ENCODE measurements around the gene VWA2. TPM values are rescaled to one million over a fixed set of nuclear protein-coding genes. Genes with fewer than 3 reads are reported as not detected.

Gene VWA2
- total RNA-seq, 1 donor from 2014 or later: not detected

- DNase-seq: no peak
- no peaks in the 10 kb centered on the region for H3K36me3 ChIP-seq
- TF ChIP-seq, protein P1, sequence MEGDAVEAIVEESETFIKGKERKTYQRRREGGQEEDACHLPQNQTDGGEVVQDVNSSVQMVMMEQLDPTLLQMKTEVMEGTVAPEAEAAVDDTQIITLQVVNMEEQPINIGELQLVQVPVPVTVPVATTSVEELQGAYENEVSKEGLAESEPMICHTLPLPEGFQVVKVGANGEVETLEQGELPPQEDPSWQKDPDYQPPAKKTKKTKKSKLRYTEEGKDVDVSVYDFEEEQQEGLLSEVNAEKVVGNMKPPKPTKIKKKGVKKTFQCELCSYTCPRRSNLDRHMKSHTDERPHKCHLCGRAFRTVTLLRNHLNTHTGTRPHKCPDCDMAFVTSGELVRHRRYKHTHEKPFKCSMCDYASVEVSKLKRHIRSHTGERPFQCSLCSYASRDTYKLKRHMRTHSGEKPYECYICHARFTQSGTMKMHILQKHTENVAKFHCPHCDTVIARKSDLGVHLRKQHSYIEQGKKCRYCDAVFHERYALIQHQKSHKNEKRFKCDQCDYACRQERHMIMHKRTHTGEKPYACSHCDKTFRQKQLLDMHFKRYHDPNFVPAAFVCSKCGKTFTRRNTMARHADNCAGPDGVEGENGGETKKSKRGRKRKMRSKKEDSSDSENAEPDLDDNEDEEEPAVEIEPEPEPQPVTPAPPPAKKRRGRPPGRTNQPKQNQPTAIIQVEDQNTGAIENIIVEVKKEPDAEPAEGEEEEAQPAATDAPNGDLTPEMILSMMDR (IDR thresholded peaks at IDR 0.05; ENCODE audit: borderline replicate concordance): no peak
- H3K4me3 ChIP-seq: no peak overlapping the region
- H3K4me1 ChIP-seq: peaks cover 3% of the 10 kb centered on the region
- no peak overlapping the region for H3K27ac ChIP-seq (replicated peaks)
- H3K27me3 ChIP-seq (ENCODE audit: low read depth): peaks cover 49% of the 10 kb centered on the region
- intact Hi-C loops (cut with micrococcal nuclease): no loop called here
- H3K9me3 ChIP-seq (replicated peaks): no peaks in the 10 kb centered on the region
Observed at GRCh38 chr10:114245121-114245791, 6.2 kb downstream of the VWA2 start.

- Histone ChIP-seq H3K4me3 (no peak overlapping the region), H3K36me3 (no peaks in the 10 kb centered on the region), H3K27ac (replicated peaks) (no peak overlapping the region), H3K27me3 (ENCODE audit: low read depth) (peaks cover 34% of the 10 kb centered on the region), H3K4me1 (peaks cover 3% of the 10 kb centered on the region), H3K9me3 (replicated peaks) (no peaks in the 10 kb centered on the region)
- intact Hi-C loops (cut with micrococcal nuclease): no loop called here
- TF ChIP-seq, protein P1 (IDR thresholded peaks at IDR 0.05; ENCODE audit: borderline replicate concordance): no peak
- DNase-seq: no peak
Observed at GRCh38 chr10:114246679-114247305, 7.7 kb downstream of the VWA2 start.

DNA sequence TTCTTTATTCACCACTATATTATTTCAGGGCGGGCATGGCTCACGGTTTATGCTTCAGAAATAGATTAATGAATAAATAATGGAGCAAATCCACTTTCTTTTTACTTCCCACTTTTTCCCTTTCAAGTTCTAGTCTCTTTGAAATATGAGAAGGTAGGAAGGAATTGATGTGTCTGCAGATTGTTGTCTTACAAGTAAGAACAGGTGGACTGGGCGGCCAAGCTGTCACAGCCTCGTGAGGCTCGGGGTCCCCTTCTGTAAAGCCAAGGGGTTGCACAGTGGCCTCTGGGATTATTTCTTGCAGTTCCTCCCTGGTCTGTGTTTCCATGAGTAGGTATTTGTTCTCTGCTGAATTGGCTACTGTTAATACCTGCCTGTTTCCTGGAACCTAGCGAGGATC, 11.2 kb downstream of the VWA2 start:
- TF ChIP-seq, protein P1 (IDR thresholded peaks at IDR 0.05; ENCODE audit: borderline replicate concordance): no peak
- Histone ChIP-seq H3K27me3 (ENCODE audit: low read depth) (peaks cover under 1% of the 10 kb centered on the region), H3K4me1 (no peaks in the 10 kb centered on the region), H3K36me3 (no peaks in the 10 kb centered on the region), H3K4me3 (no peak overlapping the region), H3K27ac (replicated peaks) (no peak overlapping the region), H3K9me3 (replicated peaks) (no peaks in the 10 kb centered on the region)
- intact Hi-C loops (cut with micrococcal nuclease): no loop called here
- no peak for DNase-seq

DNA sequence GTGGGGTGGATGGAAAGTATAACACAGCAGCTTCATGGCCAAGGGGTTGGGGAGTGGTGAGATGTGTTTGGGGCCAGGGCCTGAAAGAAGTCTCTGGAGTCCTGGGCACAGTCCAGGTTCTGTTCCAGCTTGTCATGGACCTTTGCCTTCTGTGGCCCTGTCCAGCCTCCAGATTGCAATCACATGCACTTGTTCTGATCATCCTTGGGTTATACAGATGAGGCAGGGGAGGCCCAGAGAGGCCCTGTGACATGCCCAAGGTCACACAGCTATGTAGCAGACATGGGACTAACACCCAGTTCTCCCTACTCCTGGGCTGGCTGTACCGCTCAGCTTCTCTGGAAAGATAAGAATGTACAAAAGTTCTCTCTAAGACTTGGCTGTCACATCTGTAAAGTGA, 11.7 kb downstream of the VWA2 start:
- Histone ChIP-seq H3K4me3 (no peak overlapping the region), H3K4me1 (no peaks in the 10 kb centered on the region), H3K27ac (replicated peaks) (no peak overlapping the region), H3K36me3 (no peaks in the 10 kb centered on the region), H3K9me3 (replicated peaks) (no peaks in the 10 kb centered on the region), H3K27me3 (ENCODE audit: low read depth) (no peaks in the 10 kb centered on the region)
- no peak for DNase-seq
- TF ChIP-seq, protein P1 (IDR thresholded peaks at IDR 0.05; ENCODE audit: borderline replicate concordance): no peak
- intact Hi-C loops (cut with micrococcal nuclease): no loop called here

- no peaks in the 10 kb centered on the region for H3K36me3 ChIP-seq
- H3K9me3 ChIP-seq (replicated peaks): no peaks in the 10 kb centered on the region
- no peak for DNase-seq
- no peaks in the 10 kb centered on the region for H3K27me3 ChIP-seq (ENCODE audit: low read depth)
- TF ChIP-seq, protein P1 (IDR thresholded peaks at IDR 0.05; ENCODE audit: borderline replicate concordance): no peak
- H3K27ac ChIP-seq (replicated peaks): no peak overlapping the region
- intact Hi-C loops (cut with micrococcal nuclease): no loop called here
- H3K4me3 ChIP-seq: no peak overlapping the region
- H3K4me1 ChIP-seq: peaks cover under 1% of the 10 kb centered on the region
Observed at GRCh38 chr10:114252092-114252491, 13.0 kb downstream of the VWA2 start.

Data from left ventricle myocardium inferior (tissue), 1 donor.